Astrocyte of the cerebellum (primary cell): ENCODE data around the gene TRAF7.

ENCODE experiments used
- DNase-seq: peaks from one replicate; pipeline ENCODE4 v3.0.0-alpha.2; 2011; ENCODE audit warnings: low read depth
- H3K4me3 ChIP-seq: 2 replicates; pipeline ENCODE4 v1.5.1; 2011; ENCODE audit warnings: mild to moderate bottlenecking, low read depth, low read length, moderate library complexity
- in situ Hi-C: cut with HindIII; loops from 2 replicates; pipeline ENCODE4 v1.10.0; 2017; ENCODE audit warnings: low sequenced_read_pairs
- TF ChIP-seq, protein P1 (sequence below): IDR thresholded peaks from 2 replicates; pipeline ENCODE4 v1.5.1; 2012; ENCODE audit warnings: low read length, low read depth, moderate library complexity, mild to moderate bottlenecking; ENCODE audit errors: missing control alignments

The TRAF7 gene

DNA sequence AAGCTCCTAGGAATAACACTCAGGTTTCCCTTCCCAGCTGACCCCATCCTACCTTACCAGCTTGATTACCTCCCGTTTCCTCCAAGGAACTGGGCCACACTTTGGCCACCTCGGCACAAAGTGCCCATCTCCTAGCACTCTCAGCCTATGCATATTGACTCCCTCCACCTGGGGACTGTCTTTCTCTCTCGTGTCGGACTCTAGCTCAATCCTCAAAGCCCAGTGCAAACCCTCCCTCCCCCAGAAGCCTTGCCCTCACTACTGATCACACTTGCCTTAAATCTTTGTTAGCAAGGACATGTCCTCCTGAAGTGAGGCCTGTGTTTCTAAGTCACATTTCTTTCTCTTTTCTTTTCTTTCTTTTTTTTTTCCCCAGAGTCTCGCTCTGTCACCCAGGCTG, 9.7 kb upstream of the TRAF7 start:
- in situ Hi-C loops: no loop called here
- DNase-seq: no peak
- H3K4me3 ChIP-seq: no peak overlapping the region
- TF ChIP-seq, protein P1, sequence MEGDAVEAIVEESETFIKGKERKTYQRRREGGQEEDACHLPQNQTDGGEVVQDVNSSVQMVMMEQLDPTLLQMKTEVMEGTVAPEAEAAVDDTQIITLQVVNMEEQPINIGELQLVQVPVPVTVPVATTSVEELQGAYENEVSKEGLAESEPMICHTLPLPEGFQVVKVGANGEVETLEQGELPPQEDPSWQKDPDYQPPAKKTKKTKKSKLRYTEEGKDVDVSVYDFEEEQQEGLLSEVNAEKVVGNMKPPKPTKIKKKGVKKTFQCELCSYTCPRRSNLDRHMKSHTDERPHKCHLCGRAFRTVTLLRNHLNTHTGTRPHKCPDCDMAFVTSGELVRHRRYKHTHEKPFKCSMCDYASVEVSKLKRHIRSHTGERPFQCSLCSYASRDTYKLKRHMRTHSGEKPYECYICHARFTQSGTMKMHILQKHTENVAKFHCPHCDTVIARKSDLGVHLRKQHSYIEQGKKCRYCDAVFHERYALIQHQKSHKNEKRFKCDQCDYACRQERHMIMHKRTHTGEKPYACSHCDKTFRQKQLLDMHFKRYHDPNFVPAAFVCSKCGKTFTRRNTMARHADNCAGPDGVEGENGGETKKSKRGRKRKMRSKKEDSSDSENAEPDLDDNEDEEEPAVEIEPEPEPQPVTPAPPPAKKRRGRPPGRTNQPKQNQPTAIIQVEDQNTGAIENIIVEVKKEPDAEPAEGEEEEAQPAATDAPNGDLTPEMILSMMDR: no peak

DNA sequence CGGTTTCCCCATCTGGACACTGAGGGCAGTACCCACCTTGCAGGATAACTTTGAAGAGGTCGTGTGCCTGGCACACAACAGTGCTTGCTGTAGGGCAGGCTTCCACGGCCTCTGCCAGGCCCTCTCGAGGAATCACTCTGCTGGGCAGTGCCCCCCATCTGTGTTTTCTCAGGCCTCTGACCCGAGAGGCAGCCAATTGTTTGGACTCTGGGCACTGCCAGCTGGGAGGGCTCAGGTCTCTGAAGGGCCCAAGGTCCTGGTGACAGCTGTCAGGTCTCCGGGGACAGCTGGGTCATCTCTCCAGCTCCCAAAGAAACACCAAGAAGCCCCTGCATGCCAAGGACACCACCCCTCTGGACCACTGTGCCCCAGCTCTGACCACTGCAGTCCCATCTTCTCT, 8.2 kb upstream of the TRAF7 start:
- no peak for DNase-seq
- TF ChIP-seq, protein P1: no peak
- in situ Hi-C loops: no loop called here
- no peak overlapping the region for H3K4me3 ChIP-seq

DNA sequence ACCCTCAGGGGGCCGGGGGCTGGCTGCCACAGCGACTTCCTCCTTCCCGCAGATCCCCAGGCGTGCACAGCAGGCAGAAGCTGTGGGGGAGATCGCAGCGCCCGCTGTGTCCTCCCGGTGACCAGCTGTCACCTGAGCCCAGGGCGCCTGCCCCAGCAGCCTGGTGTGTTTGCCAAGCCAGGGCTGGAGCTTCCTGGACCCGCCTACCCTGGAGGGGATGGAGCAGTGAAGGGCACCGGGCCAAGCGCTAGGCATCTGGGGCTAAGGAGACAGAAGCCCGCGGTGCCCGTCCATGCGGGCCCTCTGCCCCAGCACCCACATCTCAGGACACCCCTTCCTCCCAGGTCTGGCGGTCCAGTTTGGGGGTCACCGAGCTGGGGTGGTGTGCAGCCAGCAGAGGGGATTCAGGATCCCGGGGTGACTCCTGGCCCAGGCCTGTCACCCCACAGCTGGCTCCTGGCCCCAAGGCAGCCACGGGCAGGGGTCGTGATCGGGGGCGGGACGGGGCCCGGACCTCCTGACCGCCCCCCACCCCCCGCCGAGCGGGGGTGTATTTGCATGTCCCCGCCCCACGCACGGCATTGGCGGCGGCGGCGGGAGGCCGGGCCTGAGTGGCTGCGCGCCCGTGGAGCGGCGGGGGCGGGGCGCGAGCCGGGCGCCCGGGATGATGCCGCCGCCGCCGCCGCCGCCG, 7.5 kb upstream of the TRAF7 start, which contains the start of gene RAB26:
RAB26 (plus strand) TSS at position 645 of the 691 bp plus-strand sequence. CDS start 159 bp downstream, outside the sequence.
- no peak for DNase-seq
- in situ Hi-C loops: no loop called here

DNA sequence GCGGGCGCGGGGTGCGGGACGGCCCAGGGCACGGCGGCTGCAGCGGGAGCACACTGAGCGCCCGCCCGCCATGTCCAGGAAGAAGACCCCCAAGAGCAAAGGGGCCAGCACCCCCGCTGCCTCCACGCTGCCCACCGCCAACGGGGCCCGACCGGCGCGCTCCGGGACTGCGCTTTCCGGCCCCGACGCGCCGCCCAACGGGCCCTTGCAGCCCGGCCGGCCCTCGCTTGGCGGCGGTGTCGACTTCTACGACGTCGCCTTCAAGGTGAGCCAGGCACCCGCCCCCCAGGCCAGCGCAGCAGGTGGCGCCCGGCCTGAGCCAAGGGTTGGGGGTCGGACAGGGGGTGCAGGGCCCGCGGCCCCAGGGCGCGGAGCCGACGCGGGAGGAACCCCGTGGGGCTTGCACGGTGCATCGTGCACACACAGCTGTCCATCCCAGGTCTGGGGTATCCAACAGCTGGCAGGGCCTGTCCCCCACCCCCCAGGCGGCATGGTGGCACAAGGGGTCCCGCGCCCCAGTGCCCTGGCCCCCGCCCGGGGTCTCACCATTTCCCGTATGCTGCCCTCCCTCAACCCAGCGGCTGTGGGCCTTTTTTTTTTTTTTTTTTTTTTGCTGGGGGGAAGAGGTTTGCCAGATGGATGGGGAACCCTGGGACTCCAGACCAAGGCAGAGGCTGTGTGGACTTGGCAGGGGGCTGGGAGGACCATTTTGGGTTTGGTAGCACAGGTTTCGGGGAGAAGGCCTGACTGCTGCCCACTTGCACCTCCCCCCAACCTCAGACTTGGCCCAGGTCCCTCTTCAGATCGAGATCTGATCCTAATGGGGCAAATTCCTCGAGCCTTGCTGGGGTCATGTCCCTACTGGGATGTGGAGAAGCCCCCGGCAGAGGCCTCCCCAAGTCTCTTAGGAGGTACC, 6.6 kb upstream of the TRAF7 start:
- in situ Hi-C loops: no loop called here
- peak overlapping the region; percentile 37 for H3K4me3 ChIP-seq
- no peak for DNase-seq
- TF ChIP-seq, protein P1: no peak

More for the DNA sequence above, 7.5 kb upstream of the TRAF7 start, which contains the start of gene RAB26:
- peak within 1 kb of the TSS; percentile 37 for H3K4me3 ChIP-seq
- TF ChIP-seq, protein P1: no peak

DNA sequence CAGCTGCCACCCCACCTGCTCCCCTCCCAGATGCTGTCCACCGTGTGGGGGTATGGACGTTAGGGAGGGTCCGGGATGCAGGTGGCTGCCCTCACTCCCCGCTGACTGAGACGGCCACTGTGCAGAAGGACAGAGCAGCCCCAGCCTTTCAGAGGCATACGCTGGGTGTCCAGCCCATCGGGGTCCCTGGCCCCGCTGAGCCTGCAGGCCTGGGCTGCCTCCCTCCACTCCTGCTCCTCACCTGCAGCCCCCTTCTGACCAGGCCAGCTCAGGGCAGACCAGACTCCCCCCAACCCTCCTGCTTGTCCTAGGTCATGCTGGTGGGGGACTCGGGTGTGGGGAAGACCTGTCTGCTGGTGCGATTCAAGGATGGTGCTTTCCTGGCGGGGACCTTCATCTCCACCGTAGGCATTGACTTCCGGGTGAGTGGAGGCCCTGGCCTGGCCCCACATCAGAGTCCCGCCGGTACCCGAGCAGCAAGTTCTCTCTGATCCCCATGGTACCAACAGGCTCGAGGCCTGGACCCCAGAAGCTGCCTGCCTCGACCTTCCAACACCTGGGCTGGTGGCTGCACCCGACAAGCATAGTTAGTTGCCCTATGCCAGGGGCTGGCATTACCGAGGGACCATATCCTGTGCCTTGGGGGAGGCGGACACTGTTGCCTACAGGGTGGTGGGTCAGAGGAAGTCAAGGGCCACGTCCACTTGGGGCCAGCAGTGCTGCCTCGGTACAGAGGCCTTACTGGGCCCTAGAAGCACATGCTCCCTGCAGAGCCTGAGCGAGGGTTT, 5.8 kb upstream of the TRAF7 start:
- TF ChIP-seq, protein P1: no peak
- DNase-seq: no peak
- in situ Hi-C loops: no loop called here
- peak overlapping the region; percentile 37 for H3K4me3 ChIP-seq
